Right lobe of liver (tissue), 4 donors: Measurements from ENCODE around the gene SEMA6C.

Source experiments
- POLR2A ChIP-seq: fragments of 450-650 bp; IDR thresholded peaks from one replicate; pipeline ENCODE4 v1.6.1; 2017; ENCODE audit warnings: antibody characterized with exemption, mild to moderate bottlenecking
- TF ChIP-seq, protein P1 (sequence below), 4 donors: fragments of 200-600 bp in 3 of 4; fragments of 450-650 bp in 1 of 4; IDR thresholded peaks; one replicate each; pipeline versions ENCODE4 v1.5.1 to v1.8.0; 2016 to 2022; ENCODE audit warnings: antibody characterized with exemption in 4 of 4, mild to moderate bottlenecking in 2 of 4
- donor health status: DM: no; HTN: no; CAD: no.
- donor health status: DM: no; HTN: no; CAD: no.
- donor health status: DM: no; HTN: yes; CAD: no.

DNA sequence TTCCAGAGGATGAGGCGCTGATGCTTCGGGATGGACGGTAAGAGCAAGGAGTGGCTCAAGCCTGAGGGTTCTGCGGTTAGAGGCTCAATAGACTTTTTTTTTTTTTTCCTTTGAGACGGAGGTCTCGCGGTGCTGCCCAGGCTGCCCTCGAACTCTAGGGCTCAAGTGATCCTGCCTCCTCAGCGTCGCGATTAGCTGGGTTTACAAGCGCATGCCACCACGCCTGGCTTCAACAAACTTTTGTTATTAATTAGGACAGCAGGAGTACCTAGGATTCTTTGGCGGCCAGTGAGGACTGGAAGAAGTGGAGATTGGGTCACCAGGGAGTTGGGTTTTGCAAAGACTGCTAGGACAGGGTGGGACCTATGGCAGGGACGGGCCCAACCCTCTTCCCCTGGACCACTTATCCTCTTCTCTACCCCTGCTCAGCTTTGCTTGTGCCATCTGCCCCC, 20.1 kb upstream of the SEMA6C start:
- TF ChIP-seq, protein P1, sequence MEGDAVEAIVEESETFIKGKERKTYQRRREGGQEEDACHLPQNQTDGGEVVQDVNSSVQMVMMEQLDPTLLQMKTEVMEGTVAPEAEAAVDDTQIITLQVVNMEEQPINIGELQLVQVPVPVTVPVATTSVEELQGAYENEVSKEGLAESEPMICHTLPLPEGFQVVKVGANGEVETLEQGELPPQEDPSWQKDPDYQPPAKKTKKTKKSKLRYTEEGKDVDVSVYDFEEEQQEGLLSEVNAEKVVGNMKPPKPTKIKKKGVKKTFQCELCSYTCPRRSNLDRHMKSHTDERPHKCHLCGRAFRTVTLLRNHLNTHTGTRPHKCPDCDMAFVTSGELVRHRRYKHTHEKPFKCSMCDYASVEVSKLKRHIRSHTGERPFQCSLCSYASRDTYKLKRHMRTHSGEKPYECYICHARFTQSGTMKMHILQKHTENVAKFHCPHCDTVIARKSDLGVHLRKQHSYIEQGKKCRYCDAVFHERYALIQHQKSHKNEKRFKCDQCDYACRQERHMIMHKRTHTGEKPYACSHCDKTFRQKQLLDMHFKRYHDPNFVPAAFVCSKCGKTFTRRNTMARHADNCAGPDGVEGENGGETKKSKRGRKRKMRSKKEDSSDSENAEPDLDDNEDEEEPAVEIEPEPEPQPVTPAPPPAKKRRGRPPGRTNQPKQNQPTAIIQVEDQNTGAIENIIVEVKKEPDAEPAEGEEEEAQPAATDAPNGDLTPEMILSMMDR (IDR thresholded peaks at IDR 0.05) = no peak
- TF ChIP-seq POLR2A = no peak
